NB4 (cell line): Measurements from ENCODE around the gene EXOC4.

Experiments used
- CTCF ChIP-seq: IDR thresholded peaks from one replicate; pipeline ENCODE4 v1.5.1; 2012; ENCODE audit warnings: low read depth, low read length
- POLR2A ChIP-seq: IDR thresholded peaks from 2 replicates; pipeline ENCODE4 v1.6.1; 2011; ENCODE audit warnings: mild to moderate bottlenecking; ENCODE audit not compliant: insufficient read length; ENCODE audit errors: extremely low read depth

GRCh38 chr7:133299676-133300075 is 46.8 kb downstream of the EXOC4 start:
- TF ChIP-seq CTCF (no peak), POLR2A (no peak)
